T-helper 22 cell (primary cell): ENCODE data around the gene FUT1.
A peak's percentile ranks its signal among the peaks of the same experiment; 100 is the strongest.
"Not testable (repeated sequence)": the region's sequence is repeated elsewhere in the genome, so short reads cannot be mapped to it uniquely, and the experiment has no call there.

ENCODE experiments used
- DNase-seq: peaks from one replicate; pipeline ENCODE4 v3.0.0-alpha.2; 2020; ENCODE audit warnings: low read depth

The FUT1 gene

DNA sequence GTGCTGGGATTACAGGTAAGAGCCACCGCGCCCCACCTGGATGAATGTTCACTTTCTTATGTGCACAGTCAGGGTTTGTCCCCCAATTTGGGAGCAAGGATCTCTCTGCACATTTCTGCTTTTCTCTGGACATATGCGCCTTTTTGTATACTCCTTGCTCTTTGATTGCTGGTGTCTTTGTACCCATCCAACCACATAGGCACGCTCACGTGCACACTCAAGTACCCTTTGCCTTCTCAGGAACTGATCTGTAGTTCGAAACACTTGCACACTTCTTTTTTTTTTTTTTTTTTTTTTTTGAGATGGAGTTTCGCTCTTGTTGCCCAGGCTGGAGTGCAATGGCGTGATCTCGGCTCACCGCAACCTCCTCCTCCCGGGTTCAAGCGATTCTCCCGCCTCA lies 34.3 kb downstream of the FUT1 start:
- not testable (repeated sequence) for DNase-seq

DNA sequence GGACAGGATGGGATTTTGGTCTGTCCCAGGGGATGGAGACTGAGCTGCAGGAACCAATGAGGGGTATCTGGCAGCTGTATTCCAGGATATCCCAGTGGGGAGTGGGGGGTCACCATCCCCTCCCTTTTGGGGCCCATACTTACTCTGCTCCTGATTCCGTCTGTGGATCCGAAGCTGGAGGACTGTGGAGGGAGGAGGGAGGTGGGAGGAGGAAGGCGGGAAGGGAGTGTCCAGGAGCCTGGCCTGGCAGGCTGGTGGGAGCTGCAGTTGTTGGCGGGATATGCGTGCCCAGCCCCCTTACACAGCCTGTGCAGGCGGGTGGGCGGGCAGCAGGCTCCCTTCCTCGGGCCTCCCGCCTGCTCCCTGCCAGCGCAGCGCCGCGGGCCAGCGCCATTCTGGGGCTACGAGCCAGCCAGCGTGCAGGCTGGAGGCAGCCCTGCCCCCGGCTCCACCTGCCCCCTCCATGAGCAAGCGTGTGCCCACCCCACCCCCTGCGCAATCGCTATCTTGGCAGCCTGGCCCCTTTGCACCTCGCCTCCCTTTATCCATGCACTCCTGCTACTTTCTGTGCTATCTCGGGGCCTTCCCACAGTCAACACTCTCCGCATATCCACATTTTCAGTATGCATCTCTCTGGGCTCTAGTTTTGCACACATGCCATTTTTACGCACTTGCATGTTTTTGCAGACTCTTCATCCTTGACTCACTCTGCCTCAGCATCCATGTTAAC lies 35.7 kb downstream of the FUT1 start:
- no peak for DNase-seq

DNA sequence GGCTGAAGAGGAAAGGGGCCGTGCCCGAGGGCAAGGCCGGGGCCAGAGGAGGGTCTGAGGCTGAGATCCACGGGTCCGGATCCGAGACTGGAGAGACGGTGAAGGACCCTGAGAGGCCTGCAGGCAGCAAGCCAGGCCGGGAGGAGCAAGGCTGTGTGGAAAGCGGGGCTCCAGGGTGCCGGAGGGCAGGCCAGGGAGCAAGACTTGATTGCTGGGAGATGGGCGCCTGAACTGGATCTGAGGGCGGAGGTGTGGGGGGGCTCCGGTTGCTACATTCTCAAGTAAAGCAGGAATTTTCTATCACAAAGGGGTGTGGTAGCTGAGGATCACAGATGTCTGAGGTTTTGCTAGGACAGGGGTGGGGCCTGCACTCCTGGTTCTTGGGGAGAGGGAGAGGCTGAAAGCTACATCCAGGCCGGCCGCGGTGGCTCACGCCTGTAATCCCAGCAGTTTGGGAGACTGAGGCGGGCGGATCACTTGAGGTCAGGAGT lies 36.7 kb downstream of the FUT1 start:
- DNase-seq, result no peak

DNA sequence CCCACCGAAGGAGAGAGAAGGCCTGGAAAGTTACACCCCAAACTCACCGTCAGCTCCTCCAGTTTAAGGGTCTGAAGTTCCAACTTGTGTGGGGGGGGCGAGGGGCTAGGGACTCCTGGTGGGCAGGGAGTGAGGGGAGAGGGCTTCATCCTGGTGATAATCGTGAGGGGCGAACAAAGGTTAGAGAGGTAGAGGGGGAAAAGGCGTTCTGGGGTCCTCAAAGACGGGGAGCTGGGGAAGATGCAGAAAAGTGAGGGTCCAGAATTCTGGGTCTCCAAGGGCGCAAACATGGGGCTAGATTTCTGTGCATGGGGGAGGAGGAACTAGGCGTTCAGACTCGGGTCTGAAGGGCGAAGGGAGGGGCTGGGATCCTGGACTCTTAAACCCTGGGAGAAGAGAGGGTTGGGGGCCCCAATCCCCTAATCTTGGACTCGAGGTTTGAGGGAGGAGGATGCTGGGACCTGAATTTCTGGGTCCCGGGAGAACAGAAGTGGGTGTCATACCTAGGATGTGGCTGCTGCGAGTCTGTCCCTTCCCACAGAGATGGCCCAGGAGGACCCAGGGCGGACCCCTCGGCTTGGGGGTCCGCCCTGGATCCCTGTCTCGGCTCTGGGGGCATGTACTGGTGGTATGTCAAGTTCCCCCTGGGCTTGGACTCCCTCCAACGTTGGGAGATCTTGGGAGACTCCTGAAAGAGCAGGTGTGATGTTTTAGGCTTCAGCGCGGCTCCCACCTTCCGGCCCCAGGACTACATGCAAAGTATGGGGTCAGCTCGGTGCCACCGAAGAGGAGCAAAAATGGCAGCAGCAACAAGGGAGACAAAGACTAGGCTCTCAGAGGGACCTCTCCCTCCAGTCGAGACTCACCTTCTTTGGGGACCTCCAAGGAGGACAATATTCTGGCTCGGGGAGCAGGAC lies 37.4 kb downstream of the FUT1 start:
- no peak for DNase-seq

DNA sequence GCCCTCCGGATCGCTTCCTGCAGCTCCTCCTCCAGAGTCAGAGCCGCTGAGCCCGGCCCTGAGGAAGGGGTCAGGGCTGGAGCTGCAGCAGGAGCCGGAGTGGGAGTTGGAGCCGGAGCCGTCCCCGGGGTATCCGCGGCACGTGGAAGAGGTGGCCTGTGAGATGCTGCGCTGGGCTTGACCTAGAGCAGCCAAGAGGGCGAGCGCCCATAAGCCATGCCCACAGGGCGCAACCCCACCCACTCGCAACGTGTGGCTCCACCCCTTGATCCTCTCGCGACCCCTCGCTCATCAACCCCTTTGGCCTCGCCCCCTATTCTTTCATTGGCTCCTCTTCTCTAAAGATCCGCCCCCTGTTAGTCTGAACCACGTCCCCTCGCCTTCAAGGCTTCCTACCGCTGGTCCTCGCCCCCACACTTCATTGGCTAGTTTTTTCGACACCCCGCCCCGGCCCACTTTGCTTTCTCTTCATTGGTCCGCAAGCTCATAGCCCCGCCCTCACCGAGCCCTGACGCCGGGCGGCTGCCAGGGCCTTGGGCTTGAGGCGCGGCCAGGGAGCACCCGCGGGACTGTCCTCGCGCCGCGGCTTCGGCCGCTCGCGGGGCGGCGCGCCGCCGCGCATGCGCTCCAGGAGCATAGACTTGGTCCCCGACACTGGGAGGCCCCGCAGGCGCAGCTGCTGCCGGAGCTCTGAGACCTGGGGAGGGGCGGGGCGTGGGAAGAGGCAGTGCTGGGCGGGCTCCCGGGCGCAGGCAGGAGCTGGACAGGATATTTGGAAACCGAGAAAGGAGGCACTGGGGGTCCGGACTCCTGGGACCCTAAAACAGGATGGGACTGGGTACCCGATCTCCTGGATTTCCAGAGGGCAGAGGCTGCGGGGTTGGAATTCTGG lies 38.3 kb downstream of the FUT1 start:
- DNase-seq, result peak; percentile 96

DNA sequence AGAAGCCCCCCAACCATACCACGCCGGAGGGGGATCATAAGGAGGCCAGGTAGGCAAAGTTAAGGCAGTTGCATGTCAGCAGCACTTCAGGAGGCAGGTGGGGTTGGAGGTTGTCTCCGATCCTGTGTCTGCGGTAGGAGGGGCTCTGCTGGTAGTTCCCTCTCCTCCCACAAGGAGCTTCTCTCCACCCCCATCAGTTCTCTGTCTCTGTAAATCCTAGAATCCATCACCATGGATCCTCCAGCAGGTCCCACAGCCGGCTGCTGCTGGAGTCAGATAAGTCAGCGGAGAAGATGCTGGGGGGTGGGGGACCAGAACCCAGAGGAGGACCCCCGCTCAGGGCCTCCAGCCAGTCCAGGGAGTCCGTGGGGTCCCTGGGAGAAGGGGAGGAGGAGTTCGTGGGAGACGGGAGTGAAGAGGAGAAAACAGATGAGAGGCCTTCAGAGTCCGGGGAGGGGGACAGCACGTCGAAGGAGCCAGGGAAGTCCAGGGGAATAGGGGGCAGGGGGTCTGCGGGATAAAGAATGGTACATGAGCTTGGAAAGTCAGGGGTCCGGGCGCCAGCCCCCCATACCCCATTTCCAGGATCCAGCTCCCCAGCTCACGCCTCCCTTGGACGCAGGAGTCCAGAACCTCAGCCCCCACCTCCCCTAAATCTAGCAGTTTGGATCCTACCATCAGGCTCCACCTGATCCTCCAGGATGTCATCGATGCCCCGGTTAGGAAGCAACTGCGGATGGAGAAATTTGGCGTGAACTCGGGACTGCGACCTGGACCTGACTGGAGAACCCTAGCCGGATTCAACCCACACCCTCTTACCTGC lies 39.2 kb downstream of the FUT1 start:
- DNase-seq, result no peak

DNA sequence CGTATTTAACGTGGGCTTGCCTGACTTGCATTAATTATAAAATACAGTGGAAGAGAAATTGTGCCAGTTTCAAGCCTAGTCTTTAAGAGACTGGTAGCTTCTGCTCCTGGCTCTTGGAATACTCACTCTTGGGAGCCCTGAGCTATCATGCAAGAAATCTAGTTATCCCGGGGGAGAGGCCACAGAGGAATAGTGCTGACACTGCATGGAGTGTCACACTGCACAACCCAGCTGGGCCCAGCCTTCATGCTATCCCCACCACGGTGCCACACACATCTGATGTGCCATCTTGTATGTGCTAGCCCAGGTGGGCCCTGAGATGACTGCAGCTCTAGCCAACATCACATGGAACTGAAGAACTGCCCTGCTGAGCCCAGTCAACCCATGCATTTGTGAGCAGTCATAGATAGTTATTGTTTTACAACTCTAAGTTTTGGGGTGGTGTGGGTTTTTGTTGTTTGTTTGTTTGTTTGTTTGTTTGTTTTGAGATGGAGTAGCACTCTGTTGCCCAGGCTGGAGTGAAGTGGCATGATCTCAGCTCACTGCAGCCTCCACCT lies 41.3 kb downstream of the FUT1 start:
- no peak for DNase-seq

DNA sequence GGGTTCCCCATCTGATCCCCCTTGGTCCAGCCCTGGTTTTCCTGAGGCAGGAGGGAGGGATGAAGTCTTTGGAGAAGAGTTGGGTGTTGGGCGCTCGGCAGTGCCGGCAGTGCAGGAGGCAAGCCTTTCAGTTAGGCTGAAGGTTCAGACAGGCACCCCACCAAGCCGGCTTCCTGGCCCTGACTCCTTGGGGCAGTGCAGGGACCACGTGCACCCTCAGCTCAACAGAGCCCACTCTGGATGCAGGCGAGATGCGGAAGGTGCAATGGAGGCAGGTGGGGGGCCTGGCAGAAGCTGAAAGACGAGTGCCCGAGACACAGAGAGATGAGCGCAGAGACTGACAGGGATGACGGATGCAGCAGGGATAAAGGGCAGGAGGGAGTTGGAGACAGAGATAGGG lies 44.0 kb downstream of the FUT1 start:
- no peak for DNase-seq

DNA sequence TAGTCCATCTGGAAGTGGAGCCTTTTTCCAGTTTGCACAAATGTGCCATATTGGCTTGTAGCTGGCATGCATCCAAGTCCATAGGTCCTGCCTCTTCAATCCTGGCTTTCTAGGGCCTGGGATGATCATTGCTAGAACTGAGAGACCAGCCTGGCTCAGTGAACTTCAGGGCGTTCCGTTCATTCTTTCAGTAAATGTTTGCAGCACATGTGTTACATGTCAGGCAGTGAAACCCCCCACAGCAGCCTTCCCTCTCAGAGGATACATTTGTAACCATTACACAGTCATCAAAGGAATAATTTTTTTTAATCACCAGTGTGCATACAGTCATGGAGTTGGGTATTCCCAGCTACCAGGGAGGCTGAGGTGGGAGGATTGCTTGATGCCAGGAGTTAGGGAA lies 47.0 kb downstream of the FUT1 start:
- no peak for DNase-seq

DNA sequence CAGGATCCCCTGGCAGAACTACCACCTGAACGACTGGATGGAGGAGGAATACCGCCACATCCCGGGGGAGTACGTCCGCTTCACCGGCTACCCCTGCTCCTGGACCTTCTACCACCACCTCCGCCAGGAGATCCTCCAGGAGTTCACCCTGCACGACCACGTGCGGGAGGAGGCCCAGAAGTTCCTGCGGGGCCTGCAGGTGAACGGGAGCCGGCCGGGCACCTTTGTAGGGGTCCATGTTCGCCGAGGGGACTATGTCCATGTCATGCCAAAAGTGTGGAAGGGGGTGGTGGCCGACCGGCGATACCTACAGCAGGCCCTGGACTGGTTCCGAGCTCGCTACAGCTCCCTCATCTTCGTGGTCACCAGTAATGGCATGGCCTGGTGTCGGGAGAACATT lies 49.1 kb downstream of the FUT1 start:
- no peak for DNase-seq

DNA sequence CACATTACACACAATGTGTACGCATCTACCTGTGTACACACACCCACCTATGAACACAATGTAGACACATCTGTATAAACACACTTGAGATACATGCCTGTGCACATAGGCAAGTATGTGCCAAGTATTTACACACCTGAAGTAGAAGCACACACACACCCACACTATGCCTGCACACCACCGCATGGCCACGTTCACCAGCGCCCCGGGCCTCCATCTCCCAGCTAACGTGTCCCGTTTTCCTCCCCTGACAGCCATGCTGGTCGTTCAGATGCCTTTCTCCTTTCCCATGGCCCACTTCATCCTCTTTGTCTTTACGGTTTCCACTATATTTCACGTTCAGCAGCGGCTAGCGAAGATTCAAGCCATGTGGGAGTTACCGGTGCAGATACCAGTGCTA lies 49.7 kb downstream of the FUT1 start:
- no peak for DNase-seq

DNA sequence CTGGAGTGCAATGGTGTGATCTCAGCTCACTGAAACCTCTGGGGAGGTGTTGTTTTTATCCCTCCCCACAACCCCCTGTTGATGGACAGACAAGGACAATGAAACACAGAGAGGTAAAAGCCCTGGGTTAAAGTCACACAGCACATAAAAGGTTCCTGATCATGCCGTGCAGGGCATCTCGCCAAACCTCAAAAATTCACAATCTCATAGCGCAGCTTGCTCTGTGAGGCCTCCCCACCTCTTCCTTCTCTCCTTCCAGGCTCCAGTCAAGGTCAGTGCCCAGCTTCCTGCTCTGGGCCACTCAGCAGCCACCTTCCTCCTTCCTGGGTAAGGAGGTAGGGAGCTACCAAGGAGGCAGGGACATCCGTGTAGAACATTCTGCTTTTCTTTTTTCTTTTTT lies 54.4 kb downstream of the FUT1 start:
- DNase-seq, result no peak
